ENCODE data around the gene RAPGEF1. TPM values are rescaled to one million over a fixed set of nuclear protein-coding genes. Genes with fewer than 3 reads are reported as not detected.
A peak's percentile ranks its signal among the peaks of the same experiment; 100 is the strongest.

Gene RAPGEF1
- total RNA-seq, 2 donors from 2014 or later = 59.7 to 73.0 TPM

GRCh38 chr9:131650254-131650653, 89.6 kb downstream of the RAPGEF1 start:
- Histone ChIP-seq H3K27me3 (replicated peaks; ENCODE audit: insufficient read depth) (no peaks in the 10 kb centered on the region), H3K9me3 (no peaks in the 10 kb centered on the region), H3K4me3 (no peak overlapping the region), H3K4me1 (ENCODE audit: control insufficient read depth in 1 of 2, low read depth in 2 of 2) (peaks cover 0 to 13% of the 10 kb centered on the region in 2 donors), H3K36me3 (no peaks in the 10 kb centered on the region), H3K27ac (peak overlapping the region in 1 of 2 donors; percentile 33)
- DNase-seq (ENCODE audit: low spot score) (no peak), ATAC-seq (ENCODE audit: insufficient number of reproducible peaks, low FRiP score, low read depth) (no peak)
- no peak for TF ChIP-seq CTCF (IDR thresholded peaks at IDR 0.05)

- no peak overlapping the region for H3K4me3 ChIP-seq
- DNase-seq (ENCODE audit: low spot score) = no peak
- no peaks in the 10 kb centered on the region for H3K9me3 ChIP-seq
- peaks cover 0 to 7% of the 10 kb centered on the region in 2 donors for H3K4me1 ChIP-seq (ENCODE audit: control insufficient read depth in 1 of 2, low read depth in 2 of 2)
- no peak for TF ChIP-seq CTCF (IDR thresholded peaks at IDR 0.05)
- H3K27ac ChIP-seq = peak overlapping the region in 1 of 2 donors; percentile 33
- no peak for ATAC-seq (ENCODE audit: insufficient number of reproducible peaks, low FRiP score, low read depth)
- no peaks in the 10 kb centered on the region for H3K27me3 ChIP-seq (replicated peaks; ENCODE audit: insufficient read depth)
- H3K36me3 ChIP-seq = peaks cover 3% of the 10 kb centered on the region
Observed at GRCh38 chr9:131649646-131650045, 90.2 kb downstream of the RAPGEF1 start.

GRCh38 chr9:131645078-131645776, 94.6 kb downstream of the RAPGEF1 start:
- H3K27me3 ChIP-seq (replicated peaks; ENCODE audit: insufficient read depth) = no peaks in the 10 kb centered on the region
- DNase-seq (ENCODE audit: low spot score) = no peak
- no peak overlapping the region for H3K4me3 ChIP-seq
- no peak for TF ChIP-seq CTCF (IDR thresholded peaks at IDR 0.05)
- peaks cover 13% of the 10 kb centered on the region for H3K36me3 ChIP-seq
- no peak overlapping the region for H3K27ac ChIP-seq
- ATAC-seq (ENCODE audit: insufficient number of reproducible peaks, low FRiP score, low read depth) = no peak
- H3K4me1 ChIP-seq (ENCODE audit: control insufficient read depth in 1 of 2, low read depth in 2 of 2) = peaks cover 5 to 23% of the 10 kb centered on the region in 2 donors
- H3K9me3 ChIP-seq = no peaks in the 10 kb centered on the region

- TF ChIP-seq CTCF (IDR thresholded peaks at IDR 0.05) = no peak
- Histone ChIP-seq H3K36me3 (peaks cover 17% of the 10 kb centered on the region), H3K27ac (peak overlapping the region in 1 of 2 donors; percentile 43), H3K4me3 (no peak overlapping the region), H3K9me3 (no peaks in the 10 kb centered on the region), H3K4me1 (ENCODE audit: control insufficient read depth in 1 of 2, low read depth in 2 of 2) (peaks cover 5 to 24% of the 10 kb centered on the region in 2 donors), H3K27me3 (replicated peaks; ENCODE audit: insufficient read depth) (no peaks in the 10 kb centered on the region)
- no peak for ATAC-seq (ENCODE audit: insufficient number of reproducible peaks, low FRiP score, low read depth)
- no peak for DNase-seq (ENCODE audit: low spot score)
Observed at GRCh38 chr9:131642496-131643083, 97.3 kb downstream of the RAPGEF1 start.

- Histone ChIP-seq H3K27ac (peak overlapping the region; percentile 23 to 43), H3K4me1 (ENCODE audit: control insufficient read depth in 1 of 2, low read depth in 2 of 2) (peaks cover 5 to 24% of the 10 kb centered on the region in 2 donors), H3K4me3 (no peak overlapping the region), H3K27me3 (replicated peaks; ENCODE audit: insufficient read depth) (no peaks in the 10 kb centered on the region), H3K9me3 (no peaks in the 10 kb centered on the region), H3K36me3 (peaks cover 17% of the 10 kb centered on the region)
- DNase-seq (ENCODE audit: low spot score) (no peak), ATAC-seq (ENCODE audit: insufficient number of reproducible peaks, low FRiP score, low read depth) (no peak)
- no peak for TF ChIP-seq CTCF (IDR thresholded peaks at IDR 0.05)
Observed at GRCh38 chr9:131641618-131642495, 98.0 kb downstream of the RAPGEF1 start.

All from thoracic aorta (tissue), 2 donors.